NCI-H748 (cell line): ENCODE measurements around the gene ASB6.
A peak's percentile ranks its signal among the peaks of the same experiment; 100 is the strongest.

Source experiments
- DNase-seq: peaks from one replicate; lab custom pipeline; 2025; ENCODE audit not compliant: unreplicated experiment; lab: John Stamatoyannopoulos, UW

Gene ASB6, protein sequence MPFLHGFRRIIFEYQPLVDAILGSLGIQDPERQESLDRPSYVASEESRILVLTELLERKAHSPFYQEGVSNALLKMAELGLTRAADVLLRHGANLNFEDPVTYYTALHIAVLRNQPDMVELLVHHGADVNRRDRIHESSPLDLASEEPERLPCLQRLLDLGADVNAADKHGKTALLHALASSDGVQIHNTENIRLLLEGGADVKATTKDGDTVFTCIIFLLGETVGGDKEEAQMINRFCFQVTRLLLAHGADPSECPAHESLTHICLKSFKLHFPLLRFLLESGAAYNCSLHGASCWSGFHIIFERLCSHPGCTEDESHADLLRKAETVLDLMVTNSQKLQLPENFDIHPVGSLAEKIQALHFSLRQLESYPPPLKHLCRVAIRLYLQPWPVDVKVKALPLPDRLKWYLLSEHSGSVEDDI

DNA sequence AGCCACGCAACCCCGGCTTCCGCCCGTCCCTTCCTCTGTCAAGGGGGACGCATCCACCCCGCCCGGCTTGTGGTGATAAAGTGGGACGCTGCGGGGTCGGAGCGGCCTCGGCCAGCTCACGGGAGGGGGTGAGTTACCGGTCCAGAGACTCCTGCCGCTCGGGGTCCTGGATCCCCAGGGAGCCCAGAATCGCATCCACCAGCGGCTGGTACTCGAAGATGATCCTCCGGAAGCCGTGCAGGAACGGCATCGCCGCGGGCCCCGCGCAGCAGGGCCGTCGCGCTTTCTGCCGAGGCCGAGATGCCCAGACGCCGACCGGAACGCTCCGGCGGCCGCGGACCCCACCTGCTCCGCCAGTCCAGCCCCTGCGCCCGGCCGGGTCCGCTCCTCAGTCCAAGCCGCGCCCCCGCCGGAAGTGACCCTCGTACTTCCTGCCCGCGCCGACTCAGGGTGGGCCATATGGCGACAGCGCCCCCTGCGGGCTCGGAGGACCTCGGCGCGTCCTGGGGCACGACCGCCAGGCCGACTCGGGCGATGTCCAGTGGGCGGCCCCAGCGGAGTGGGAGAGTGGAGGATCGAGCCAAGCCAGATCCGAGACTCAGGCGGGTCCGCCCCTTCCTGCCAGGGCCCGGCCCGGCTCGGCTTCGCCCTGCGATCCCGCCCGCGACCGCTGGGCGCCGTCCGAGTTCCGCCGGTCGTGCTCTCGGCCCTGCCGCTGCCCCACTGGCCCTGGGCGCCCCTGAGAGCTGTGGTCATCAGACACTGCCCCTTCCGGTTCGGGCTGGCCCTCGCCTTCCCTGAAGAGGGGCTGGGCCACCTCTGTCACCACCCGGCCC is at the start of gene ASB6:
Gene ASB6, minus strand, starts transcription at position 402 of the 836 bp plus-strand sequence. Its CDS starts 152 bp downstream, at position 250.
- peak; percentile 95 for DNase-seq

DNA sequence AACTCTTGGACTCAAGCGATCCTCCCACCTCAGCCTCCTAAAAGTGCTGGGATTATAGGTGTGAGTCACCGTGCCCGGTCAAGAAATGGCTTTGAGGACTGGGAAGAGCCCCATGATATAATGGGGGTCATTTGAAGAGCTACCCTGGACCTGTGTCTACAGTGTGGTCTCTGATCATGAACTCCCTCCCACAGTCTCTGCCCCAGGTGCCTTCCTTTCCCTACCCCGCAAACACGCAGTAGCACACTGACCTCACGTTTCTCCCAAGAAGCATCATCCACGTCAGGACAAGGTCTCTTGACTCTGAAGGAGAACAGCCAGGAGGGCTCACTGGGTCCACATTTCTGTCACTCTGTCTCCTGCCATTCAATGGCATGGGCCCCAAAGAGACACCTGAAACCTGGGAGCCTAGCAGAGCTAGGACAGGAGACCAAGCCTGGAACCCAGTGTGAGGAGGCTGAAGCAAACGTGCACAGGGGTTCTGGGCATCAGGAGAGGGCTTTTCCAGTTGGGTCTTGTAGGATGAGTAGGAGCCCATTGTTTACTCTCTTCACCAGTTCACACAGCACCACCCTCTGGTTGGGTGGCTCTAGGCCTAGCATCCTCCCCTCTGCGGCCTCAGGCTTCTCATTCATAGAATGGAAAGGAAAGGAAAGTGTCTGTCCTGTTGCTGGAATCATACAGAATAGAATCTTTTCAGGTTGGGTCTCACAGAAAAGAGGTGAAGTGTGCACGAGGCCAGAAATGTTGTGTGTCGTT is 46.5 kb upstream of the ASB6 start:
- no peak for DNase-seq

DNA sequence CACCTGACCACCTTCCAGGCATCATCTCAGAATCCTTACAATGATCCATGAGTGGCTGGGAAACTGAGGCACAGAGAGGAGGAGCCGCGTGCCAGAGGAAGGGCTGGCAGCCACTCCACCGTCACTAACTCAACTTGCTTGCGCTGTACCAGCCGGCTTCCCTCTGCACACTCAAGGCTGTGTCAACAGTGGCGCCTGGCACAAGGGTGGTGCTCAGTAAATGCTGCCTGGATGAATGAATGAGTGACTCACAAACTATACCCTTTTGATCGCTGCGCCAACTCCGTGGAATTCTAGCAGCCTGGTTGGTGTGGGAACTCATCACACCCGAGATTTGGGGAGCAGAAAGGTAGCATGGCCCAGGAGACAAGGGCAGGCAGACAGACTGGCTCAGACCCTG is 45.4 kb upstream of the ASB6 start:
- no peak for DNase-seq

DNA sequence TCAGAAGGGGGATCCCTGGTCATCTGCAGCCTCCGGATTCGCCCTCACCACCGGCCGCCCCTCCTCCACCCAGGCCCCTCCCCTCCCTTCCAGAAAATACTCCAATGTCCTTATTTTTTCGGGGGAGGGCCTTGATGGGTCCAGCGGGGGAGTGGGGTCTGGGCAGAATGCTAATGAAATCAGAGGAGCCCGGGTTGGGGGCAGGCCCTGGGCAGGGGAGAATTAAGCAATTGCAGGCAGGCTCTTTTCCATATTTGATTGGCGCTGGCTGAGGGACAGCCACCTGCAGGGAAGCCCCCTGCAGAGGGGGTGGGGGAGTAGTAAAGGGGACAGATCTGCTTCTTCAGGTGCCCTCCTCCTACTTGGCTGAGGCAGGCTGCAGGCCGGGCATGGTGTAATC is 44.8 kb upstream of the ASB6 start:
- no peak for DNase-seq

DNA sequence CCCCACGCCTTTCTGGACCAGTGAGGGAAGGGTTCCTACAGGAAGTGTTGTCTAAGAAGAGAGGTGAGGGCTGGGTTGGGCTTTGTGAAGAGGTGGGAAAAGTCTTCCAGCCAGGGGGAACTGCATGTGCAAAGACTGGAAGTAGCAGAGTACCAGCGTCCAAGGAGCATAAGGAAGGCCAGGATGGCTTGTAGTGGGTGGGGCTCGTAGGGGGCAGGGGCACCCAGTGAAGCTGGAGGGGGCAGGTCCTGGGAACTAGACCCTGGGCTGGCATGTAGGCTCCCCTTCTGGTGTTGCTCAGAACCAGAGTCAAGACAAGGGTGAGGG is 43.9 kb upstream of the ASB6 start:
- DNase-seq: no peak

DNA sequence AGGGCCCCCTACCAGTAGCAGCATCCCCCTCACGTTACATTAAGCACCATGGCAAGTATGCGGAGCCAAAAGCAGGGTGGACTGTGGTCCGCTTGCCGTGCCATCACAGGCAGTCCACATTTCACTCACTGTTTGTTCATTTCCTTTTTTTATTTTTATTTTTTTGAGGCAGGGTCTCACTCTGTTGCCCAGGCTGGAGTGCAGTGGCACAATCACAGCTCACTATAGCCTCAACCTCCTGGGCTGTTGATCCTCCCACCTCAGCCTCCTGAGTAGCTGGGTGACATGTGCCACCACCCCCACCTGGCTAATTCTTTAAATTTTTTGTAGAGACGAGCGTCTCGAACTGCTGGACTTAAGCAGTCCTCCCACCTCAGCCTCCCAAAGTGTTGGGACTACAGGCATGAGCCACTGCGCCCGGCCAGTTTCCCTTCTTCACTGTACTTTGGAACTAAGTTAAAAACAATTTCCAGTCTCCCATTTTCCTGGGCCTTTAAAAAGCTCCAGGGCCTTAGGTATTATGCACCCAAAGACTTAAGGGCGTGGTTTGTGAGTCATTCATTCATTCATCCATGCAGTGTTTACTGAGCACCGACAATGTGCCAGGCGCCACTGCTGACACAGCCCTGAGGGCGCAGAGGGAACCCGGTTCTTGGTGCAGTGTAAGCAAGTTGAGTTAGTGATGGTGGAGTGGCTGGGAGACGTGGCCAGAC is 43.4 kb upstream of the ASB6 start:
- DNase-seq: no peak

DNA sequence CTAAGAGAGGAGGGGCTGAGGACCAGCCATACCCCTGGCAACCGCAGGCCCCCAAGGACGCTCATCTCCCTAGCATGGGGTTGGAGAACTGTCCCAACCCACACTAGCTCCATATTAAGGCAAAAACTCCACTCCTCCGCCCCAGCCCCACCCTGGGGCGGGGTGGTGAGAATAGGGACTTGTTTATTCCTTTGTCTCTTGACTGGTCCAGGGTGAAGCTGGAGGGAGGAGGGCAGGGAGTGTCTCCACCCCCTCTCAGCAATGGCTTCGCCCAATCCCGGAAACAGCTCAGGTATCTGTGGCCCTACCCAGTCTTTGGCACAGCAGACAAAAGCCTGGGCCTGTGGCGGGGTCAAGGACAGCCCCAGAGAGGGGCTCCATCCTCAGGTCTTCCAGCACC is 40.4 kb upstream of the ASB6 start:
- DNase-seq: no peak

DNA sequence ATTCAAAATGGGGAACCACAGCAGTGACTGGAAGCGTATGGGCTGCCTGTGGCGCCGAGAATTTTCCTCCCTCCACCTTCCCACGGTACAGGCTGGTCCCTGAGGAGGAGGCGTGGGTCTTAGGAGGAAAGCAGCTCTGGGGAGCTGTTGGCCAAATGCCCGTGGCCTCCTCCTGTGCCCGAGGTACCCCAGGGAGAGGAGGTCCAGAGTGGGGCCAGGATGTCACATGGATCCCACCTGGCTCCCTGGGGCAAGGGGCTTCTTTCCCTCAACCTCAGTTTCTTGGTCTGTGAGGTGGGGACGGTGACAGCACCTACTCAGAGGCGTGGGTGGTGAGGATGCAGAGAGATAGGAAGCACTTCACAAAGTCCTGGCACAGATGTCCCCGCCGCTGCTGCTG is 40.0 kb upstream of the ASB6 start:
- DNase-seq: no peak

DNA sequence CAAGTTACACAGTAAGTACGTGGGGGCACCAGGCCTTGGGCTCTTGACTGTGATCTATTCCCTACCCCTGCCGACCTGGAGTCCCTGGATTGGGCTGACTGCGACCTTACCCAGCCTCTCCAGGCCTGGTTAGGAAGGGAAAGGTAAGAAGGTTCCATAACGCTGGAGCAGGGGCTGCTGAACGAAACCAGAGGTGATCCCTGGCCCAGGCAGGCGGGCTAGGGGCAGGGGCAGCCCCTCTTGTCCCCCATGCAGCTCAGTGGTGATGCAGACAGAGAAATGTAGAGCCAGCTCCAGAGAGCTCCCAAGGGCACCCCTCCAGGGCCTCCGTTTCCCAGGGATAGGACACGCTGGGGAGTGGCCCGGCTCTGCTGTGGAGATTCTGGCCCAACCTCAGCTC is 37.6 kb upstream of the ASB6 start:
- DNase-seq: no peak

DNA sequence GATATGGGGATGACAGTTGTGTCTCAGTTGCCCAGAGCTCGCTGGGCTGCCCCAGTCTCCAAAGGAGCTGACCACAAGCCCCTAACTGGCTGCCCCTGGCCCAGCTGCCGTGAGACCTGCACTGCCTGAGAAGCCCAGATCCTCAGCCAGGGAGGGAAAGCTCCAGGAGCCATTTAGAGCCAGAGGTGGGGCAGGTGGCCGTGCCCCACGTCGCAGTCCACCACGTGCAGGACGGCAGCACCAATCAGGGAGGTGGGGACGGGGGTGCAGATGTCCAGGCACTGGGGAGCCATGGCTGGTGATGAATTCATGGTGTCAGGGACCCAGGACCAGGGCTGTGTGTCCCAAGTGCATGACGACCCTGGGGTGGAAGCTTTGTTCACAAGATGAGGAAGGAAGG is 36.9 kb upstream of the ASB6 start:
- no peak for DNase-seq

DNA sequence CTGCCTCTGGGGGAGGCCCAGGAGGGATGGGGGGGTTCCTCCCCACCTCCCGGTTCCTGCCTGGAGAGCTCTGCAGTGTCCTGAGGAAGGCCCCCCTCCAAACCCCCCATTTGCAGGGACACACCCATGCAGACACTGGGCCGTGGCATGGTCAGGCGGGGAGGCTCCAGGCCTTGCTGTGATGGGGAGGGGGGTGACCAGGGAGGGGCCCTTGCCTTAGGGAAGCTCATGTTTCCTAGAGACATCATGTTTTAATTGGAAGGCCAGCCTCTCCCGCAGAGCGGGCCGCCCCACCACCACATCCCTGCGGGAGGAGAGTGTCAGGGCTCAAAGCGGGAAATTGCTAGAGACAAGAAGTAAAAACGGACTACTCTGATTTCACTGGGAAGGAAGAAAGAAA is 35.5 kb upstream of the ASB6 start:
- no peak for DNase-seq

DNA sequence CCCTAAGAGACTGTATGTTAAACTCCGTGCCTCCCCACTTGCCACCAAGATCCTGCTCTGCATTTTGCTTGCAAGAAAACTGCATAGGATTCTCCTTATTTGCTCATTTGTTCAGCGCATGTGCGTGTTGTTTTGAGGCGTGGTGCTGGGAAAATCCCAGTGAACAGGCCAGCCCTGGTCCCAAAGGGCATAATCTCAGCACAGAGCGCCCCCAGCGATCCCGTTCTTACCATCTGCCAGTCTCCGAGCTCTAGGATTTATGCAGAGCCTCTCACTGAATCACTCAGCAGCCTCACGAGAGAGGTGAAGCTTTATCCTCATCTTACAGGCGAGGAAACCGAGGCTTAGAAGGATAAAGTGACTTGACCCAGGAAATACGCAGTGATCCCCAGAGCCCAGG is 35.0 kb upstream of the ASB6 start:
- no peak for DNase-seq

DNA sequence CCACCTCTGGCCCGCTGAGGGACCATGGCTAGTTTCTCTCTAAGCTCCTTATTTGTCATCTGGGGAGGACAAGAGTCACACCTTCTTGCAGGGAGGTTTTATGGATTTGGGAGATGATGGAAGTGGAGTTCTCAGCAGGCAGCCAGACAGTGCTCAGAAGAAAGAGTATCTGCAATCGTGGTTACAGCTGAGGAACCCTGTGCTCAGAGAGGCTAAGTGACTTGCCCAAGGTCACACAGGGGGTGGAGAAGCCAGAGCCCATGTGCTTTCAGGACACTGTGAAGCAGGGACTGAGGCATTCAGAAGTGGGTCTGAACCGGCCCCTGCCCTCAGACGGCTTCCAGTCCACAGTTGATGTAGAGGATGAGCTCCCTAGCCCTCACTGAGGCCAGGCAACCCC is 34.3 kb upstream of the ASB6 start:
- no peak for DNase-seq

DNA sequence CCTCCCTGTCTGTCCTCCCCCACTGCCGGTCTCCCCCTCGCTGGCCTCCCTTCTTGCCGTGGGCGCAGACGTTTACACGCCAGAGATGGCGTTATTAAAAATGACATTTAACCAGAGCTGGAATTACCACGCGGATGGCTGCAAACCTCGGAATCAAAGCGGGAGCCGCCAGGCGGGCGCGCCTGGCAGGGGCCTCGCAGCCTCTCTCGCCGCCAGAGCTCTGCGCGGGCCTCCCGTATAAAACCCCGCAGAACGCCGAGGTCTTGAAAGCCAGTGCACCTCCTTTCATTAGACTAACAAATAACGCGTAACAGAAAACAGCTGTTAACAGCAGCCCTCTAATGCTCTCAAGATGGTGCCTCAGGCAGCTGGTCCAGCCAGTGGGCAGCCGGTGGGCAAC is 33.7 kb upstream of the ASB6 start:
- no peak for DNase-seq

DNA sequence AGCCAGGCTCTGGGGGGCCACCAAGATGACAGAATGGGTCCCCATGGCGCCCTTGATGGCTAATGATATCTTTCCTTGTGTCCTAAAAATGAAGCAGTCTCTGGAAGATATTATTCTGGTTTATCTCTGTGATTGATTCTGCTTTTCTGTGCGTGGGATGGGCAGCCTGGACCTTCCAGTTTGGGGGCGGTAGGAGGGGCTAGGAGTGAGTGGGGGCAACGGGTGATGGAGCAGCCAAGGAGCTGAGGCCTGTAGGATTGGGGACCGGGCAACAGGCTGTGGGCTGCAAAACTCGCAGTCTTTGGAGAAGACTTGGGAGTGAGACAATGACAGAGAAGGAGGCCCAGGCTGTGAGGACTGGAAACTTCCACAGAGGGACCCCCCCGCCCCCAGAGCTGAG is 32.3 kb upstream of the ASB6 start:
- no peak for DNase-seq

DNA sequence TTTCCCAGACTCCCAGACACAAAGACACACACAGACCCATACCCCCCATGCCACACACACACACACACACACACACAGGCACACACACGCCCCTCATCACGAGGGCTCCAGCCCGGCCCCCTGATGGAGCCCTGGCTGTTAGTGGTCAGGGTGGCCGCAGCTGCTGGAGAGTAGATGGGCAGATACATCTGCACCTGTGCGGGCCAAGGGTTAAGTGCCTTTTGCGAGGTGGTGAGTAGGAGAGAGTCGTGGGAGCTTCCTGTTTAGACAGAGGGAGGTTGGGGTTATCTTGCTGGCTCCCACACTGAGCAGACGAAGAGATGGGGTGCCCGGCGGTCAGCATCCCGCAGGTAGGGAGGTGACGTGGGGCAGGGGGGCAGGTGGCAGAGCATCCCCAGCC is 31.7 kb upstream of the ASB6 start:
- DNase-seq: no peak

DNA sequence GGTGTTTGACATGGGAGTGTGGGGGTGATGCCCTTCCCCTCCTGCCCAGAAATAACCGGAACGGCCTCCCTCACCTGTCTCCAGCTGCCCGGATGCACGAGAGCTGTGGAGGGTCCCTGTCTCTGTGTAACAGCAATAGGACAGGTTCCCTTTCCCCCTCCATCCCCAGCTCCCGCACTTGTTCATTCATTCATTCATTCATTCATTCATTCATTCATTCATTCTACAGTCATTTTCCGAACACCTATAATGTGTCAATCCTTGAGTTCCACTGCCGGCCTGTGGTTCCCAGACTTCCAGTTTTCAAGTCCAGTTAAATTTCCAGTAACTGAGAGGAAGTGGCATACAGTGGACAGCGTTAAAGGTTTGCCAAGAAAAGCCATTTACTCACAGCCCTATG is 30.8 kb upstream of the ASB6 start:
- no peak for DNase-seq

DNA sequence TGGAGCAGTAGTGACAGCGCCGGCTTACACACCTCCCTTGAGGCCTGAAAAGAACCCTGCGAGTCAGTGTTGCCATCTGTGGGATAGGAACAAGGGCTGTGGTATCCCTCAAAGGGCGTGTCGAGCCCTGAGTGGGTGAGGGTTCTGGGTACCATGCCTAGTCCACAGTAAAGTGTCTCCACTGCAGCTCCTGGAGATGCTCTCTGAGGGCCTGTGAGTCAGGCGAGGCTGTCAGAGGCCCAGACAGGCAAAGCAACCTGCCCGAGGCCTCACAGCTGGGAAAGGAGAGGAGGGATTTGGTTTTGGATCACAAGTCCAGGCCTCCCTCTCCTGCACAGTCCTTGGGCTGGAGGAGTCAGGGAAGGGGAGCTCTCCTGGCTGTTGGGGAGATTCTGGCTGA is 29.6 kb upstream of the ASB6 start:
- no peak for DNase-seq

DNA sequence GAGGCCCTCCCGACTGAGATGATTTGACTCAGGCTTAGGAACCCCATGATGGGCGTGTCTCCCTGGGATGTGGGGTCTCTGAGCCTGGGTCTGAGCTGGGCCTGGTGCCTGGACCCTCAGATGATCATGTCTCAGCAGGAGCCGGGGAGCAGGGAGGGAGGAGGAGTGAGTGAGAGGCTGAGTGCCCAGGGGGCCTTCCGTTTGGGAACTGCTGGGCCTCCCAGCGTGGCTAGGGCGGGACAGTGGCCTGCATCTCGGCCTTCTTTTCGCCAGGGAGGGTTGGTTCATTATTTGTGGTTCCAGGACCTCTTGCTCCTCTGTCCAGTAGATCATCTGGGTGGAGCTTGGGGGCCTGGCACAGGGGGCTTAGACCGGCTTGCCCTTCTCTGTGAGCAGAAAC is 29.1 kb upstream of the ASB6 start:
- no peak for DNase-seq

DNA sequence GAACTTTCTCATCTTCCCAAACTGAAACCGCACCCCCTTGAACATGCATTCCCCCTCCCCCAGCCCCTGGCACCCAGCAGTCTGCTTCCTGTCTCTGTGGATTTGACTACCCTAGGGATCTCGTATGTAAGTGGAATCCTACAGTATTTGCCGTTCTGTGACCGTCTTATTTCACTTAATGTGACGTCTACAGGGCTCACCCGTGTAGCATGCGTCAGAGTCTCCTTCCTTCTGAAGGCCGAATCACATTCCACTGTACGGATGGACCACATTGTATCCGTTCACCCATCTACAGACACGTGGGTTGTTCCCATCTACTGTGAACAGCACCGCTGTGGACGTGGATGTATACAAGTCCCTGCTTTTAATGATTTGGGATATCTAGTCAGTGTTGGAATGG is 28.0 kb upstream of the ASB6 start:
- DNase-seq: no peak

DNA sequence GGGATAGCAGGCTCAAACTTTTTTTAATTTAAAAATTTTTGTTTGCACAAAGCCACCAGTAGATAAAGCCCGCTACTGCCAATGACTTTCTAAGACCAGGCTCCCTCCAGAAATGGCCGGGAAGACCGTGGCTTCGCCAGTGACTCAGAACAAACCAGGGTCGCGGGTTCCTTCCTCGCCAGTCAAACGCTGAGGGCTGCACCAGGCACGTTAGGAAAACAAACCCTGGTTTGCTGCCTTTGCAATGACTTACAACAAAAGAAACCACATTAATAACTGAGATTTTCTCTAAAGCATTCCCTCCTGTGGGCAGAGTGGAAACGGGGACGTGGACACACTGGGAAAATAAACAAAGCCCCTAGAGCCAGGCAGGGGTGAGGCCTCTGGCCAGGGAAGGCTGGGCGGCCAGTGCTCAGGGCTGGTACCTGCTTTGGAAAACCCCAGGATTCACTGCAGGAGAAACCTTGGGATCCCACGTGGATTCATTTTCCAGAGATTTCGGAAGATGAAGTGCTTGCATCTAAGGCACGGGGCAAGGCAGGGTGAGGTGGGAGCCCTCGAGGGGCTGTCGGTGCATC is 27.3 kb upstream of the ASB6 start:
- no peak for DNase-seq
